Suppressor macrophage (primary cell): Measurements from ENCODE around the gene SPTBN2.
"Not testable (repeated sequence)": the region's sequence is repeated elsewhere in the genome, so short reads cannot be mapped to it uniquely, and the experiment has no call there.

Experiments
- DNase-seq, 4 experiments: peaks; one replicate each; pipeline ENCODE4 v3.0.0-alpha.2; 2020 to 2022

SPTBN2 gene

GRCh38 chr11:66684635-66685034, 44.4 kb downstream of the SPTBN2 start:
- DNase-seq = no peak

GRCh38 chr11:66683877-66684276, 45.1 kb downstream of the SPTBN2 start:
- DNase-seq = no peak

GRCh38 chr11:66680966-66681645, 47.9 kb downstream of the SPTBN2 start:
- no peak for DNase-seq

- peak; percentile 97 to 99 (median 98) for DNase-seq
Observed at GRCh38 chr11:66677599-66678375, 51.2 kb downstream of the SPTBN2 start, which contains the start of gene RBM4B. TSS of gene RBM4B (minus strand) at chr11:66677887. CDS start at chr11:66677079, 808 bp downstream.

- DNase-seq = peak in 2 of 4 experiments; percentile 5 to 6
Observed at GRCh38 chr11:66676931-66677598, 52.0 kb downstream of the SPTBN2 start.

- DNase-seq = peak; percentile 16 to 46 (median 30)
Observed at GRCh38 chr11:66676282-66676919, 52.6 kb downstream of the SPTBN2 start.

- no peak for DNase-seq
Observed at GRCh38 chr11:66674964-66675602, 53.9 kb downstream of the SPTBN2 start.

GRCh38 chr11:66670816-66671215, 58.2 kb downstream of the SPTBN2 start:
- no peak for DNase-seq

GRCh38 chr11:66665369-66665768, 63.6 kb downstream of the SPTBN2 start:
- DNase-seq = no peak

GRCh38 chr11:66663741-66664296, 65.2 kb downstream of the SPTBN2 start:
- DNase-seq = no peak

- DNase-seq = peak in 2 of 4 experiments; percentile 49 to 55
Observed at GRCh38 chr11:66659763-66660162, 69.3 kb downstream of the SPTBN2 start.

- DNase-seq = no peak
Observed at GRCh38 chr11:66653123-66653522, 75.9 kb downstream of the SPTBN2 start.

GRCh38 chr11:66652651-66653050, 76.4 kb downstream of the SPTBN2 start:
- DNase-seq = no peak

- no peak for DNase-seq
Observed at GRCh38 chr11:66651016-66651415, 78.0 kb downstream of the SPTBN2 start.

- DNase-seq = no peak
Observed at GRCh38 chr11:66649903-66650302, 79.1 kb downstream of the SPTBN2 start.

GRCh38 chr11:66646828-66647227, 82.2 kb downstream of the SPTBN2 start:
- peak in 3 of 4 experiments; percentile 17 to 38 (median 17) for DNase-seq

GRCh38 chr11:66643745-66644437, 85.1 kb downstream of the SPTBN2 start:
- no peak for DNase-seq

GRCh38 chr11:66641834-66642233, 87.2 kb downstream of the SPTBN2 start:
- DNase-seq = no peak

GRCh38 chr11:66639814-66640340, 89.1 kb downstream of the SPTBN2 start:
- DNase-seq = not testable (repeated sequence)

- peak; percentile 35 to 52 (median 41) for DNase-seq
Observed at GRCh38 chr11:66639066-66639813, 89.8 kb downstream of the SPTBN2 start.
